Calu3 (cell line): ENCODE measurements around the gene HDGF. TPM values are rescaled to one million over a fixed set of nuclear protein-coding genes. Genes with fewer than 3 reads are reported as not detected.

Source experiments
- BruUV-seq: library from RNA; stranded (reverse); fragments of 400-500 nt; replicated peaks from 2 replicates; lab custom pipeline; 2021; lab: Mats Ljungman, UMichigan
- CTCF ChIA-PET: fragments of 300-600 bp; sonication (Branson Sonifier 250); formaldehyde crosslinking; loops from one replicate; lab custom pipeline; 2022; ENCODE audit warnings: antibody characterized with exemption; lab: Charles Lee
- DNase-seq: peaks from one replicate; pipeline ENCODE4 v3.0.0; 2022
- H3K27ac Mint-ChIP-seq: one replicate; pipeline ENCODE4 v1.8.0; 2022; ENCODE audit warnings: mixed read lengths; ENCODE audit not compliant: unreplicated experiment
- H3K27me3 Mint-ChIP-seq: one replicate; pipeline ENCODE4 v1.8.0; 2022; ENCODE audit warnings: mixed read lengths; ENCODE audit not compliant: unreplicated experiment
- H3K36me3 Mint-ChIP-seq: one replicate; pipeline ENCODE4 v1.8.0; 2022; ENCODE audit warnings: mild to moderate bottlenecking, moderate library complexity, mixed read lengths; ENCODE audit not compliant: insufficient read depth, unreplicated experiment
- H3K4me1 Mint-ChIP-seq: one replicate; pipeline ENCODE4 v1.8.0; 2022; ENCODE audit warnings: mild to moderate bottlenecking, low read depth, mixed read lengths; ENCODE audit not compliant: unreplicated experiment
- H3K4me3 Mint-ChIP-seq: one replicate; pipeline ENCODE4 v1.8.0; 2022; ENCODE audit warnings: mild to moderate bottlenecking, low read depth, moderate library complexity, mixed read lengths; ENCODE audit not compliant: unreplicated experiment
- H3K9me3 Mint-ChIP-seq: one replicate; pipeline ENCODE4 v1.8.0; 2022; ENCODE audit warnings: low read depth, mixed read lengths; ENCODE audit not compliant: unreplicated experiment
- CTCF ChIP-seq: fragments of 200-600 bp; IDR thresholded peaks from one replicate; pipeline ENCODE4 v1.8.0; 2022; ENCODE audit warnings: antibody characterized with exemption; ENCODE audit not compliant: unreplicated experiment
- intact Hi-C: fragments of 100-400 bp; cut with micrococcal nuclease; formaldehyde crosslinking; loops from one replicate; pipeline ENCODE4 v1.10.0; 2022; ENCODE audit not compliant: unreplicated experiment
- total RNA-seq: library from RNA; stranded (reverse); gene quantifications from 2 replicates; pipeline ENCODE4 v1.2.3, GENCODE V29; 2022

Gene HDGF
- total RNA-seq, 1 experiment from 2014 or later: 470 TPM

GRCh38 chr1:156717351-156717750 is 34.1 kb downstream of the HDGF start:
- CTCF ChIA-PET: interaction anchor here (0.7 to 1.5 kb wide), 2 partner anchors 8 to 171 kb away, joined by 3 to 5 read pairs; no protein-coding TSS in a partner anchor
- no peak overlapping the region for H3K27ac Mint-ChIP-seq

GRCh38 chr1:156714830-156715229 is 36.6 kb downstream of the HDGF start:
- Mint-ChIP-seq H3K27me3 (no peaks in the 10 kb centered on the region), H3K4me1 (peaks cover 8% of the 10 kb centered on the region), H3K36me3 (peaks cover 12% of the 10 kb centered on the region), H3K9me3 (no peaks in the 10 kb centered on the region), H3K27ac (peak overlapping the region; percentile 8), H3K4me3 (no peak overlapping the region)
- CTCF ChIA-PET: interaction anchor here (0.9 to 1.0 kb wide), 2 partner anchors 26 to 94 kb away, joined by 3 read pairs; no protein-coding TSS in a partner anchor
- no peak for DNase-seq
- TF ChIP-seq CTCF: no peak
- BruUV-seq: no TSS peak
- intact Hi-C loops: no loop called here

More at GRCh38 chr1:156717351-156717750, 34.1 kb downstream of the HDGF start:
- intact Hi-C loops: no loop called here
- Mint-ChIP-seq H3K27me3 (no peaks in the 10 kb centered on the region), H3K36me3 (peaks cover 23% of the 10 kb centered on the region), H3K4me1 (peaks cover 8% of the 10 kb centered on the region), H3K4me3 (no peak overlapping the region), H3K9me3 (no peaks in the 10 kb centered on the region)
- TF ChIP-seq CTCF: no peak
- DNase-seq: no peak
- no TSS peak for BruUV-seq

GRCh38 chr1:156712626-156713025 is 38.8 kb downstream of the HDGF start:
- CTCF ChIA-PET: interaction anchor here (0.6 to 2.0 kb wide), 3 partner anchors 14 to 23 kb away, joined by 3 to 18 read pairs (median 3); no protein-coding TSS in a partner anchor

GRCh38 chr1:156711011-156711817 is 40.3 kb downstream of the HDGF start:
- no peak for DNase-seq
- Mint-ChIP-seq H3K36me3 (peaks cover 16% of the 10 kb centered on the region), H3K27me3 (peaks cover 5% of the 10 kb centered on the region), H3K4me1 (peaks cover 32% of the 10 kb centered on the region), H3K4me3 (no peak overlapping the region), H3K27ac (no peak overlapping the region), H3K9me3 (no peaks in the 10 kb centered on the region)
- intact Hi-C loops: no loop called here
- TF ChIP-seq CTCF: no peak
- CTCF ChIA-PET: interaction anchor here (1.4 kb wide), 1 partner anchor 17 kb away, joined by 3 read pairs; the partner anchor contains the start of genes ISG20L2 and METTL25B
- no TSS peak for BruUV-seq

More at GRCh38 chr1:156712626-156713025, 38.8 kb downstream of the HDGF start:
- Mint-ChIP-seq H3K36me3 (peaks cover 5% of the 10 kb centered on the region), H3K27me3 (no peaks in the 10 kb centered on the region), H3K9me3 (no peaks in the 10 kb centered on the region), H3K4me1 (peaks cover 25% of the 10 kb centered on the region), H3K4me3 (no peak overlapping the region), H3K27ac (no peak overlapping the region)
- TF ChIP-seq CTCF: no peak
- intact Hi-C loops: no loop called here
- BruUV-seq: no TSS peak
- DNase-seq: no peak
